ENCODE results near the gene MEGF9.

The MEGF9 gene

DNA sequence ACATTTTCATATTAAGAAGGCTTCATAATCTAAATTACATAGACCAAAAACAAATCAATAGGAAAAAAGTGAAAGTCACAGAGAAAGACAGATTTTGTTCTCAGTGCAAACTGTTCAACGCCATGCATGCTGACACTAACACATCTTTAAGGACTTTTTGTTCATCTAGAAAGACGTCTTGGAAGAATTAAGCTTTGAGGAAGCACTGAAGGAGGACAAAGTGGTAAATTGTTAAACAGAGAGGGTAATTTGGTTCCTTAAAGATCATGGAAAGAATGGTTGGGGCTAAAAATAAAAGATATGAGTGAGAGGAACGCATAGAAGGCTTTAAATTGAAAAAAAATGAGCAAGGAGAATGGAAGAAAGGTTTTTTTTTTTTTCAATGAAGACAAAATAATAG is 9.1 kb downstream of the MEGF9 start:
- Histone ChIP-seq H3K9ac (ENCODE audit: low read length in 2 of 2) (no peak overlapping the region), H3K27me3 (ENCODE audit: control insufficient read depth in 1 of 2, insufficient read depth in 2 of 2, low read length in 2 of 2) (no peaks in the 10 kb centered on the region)

GRCh38 chr9:120702075-120702474 is 12.2 kb downstream of the MEGF9 start:
- no peaks in the 10 kb centered on the region for H3K4me1 ChIP-seq (ENCODE audit: control insufficient read depth, insufficient read depth, low read length)
- no peak overlapping the region for H3K9ac ChIP-seq (ENCODE audit: low read length in 2 of 2)
- H3K27ac ChIP-seq (ENCODE audit: low read length): no peak overlapping the region
- no peaks in the 10 kb centered on the region for H3K36me3 ChIP-seq (ENCODE audit: control insufficient read depth in 2 of 2, insufficient read depth in 2 of 2, low read length in 2 of 2)
- H3K9me3 ChIP-seq (ENCODE audit: control insufficient read depth in 2 of 2, low read length in 2 of 2): no peaks in the 10 kb centered on the region
- no peaks in the 10 kb centered on the region for H3K27me3 ChIP-seq (ENCODE audit: control insufficient read depth in 1 of 2, insufficient read depth in 2 of 2, low read length in 2 of 2)
- no peak overlapping the region for H3K4me3 ChIP-seq (ENCODE audit: low read length in 2 of 2)

More for the DNA sequence above, 9.1 kb downstream of the MEGF9 start:
- Histone ChIP-seq H3K4me3 (ENCODE audit: low read length in 2 of 2) (no peak overlapping the region), H3K27ac (ENCODE audit: low read length) (no peak overlapping the region), H3K4me1 (ENCODE audit: control insufficient read depth, insufficient read depth, low read length) (peaks cover 4% of the 10 kb centered on the region), H3K9me3 (ENCODE audit: control insufficient read depth in 2 of 2, low read length in 2 of 2) (no peaks in the 10 kb centered on the region), H3K36me3 (ENCODE audit: control insufficient read depth in 2 of 2, insufficient read depth in 2 of 2, low read length in 2 of 2) (no peaks in the 10 kb centered on the region)

DNA sequence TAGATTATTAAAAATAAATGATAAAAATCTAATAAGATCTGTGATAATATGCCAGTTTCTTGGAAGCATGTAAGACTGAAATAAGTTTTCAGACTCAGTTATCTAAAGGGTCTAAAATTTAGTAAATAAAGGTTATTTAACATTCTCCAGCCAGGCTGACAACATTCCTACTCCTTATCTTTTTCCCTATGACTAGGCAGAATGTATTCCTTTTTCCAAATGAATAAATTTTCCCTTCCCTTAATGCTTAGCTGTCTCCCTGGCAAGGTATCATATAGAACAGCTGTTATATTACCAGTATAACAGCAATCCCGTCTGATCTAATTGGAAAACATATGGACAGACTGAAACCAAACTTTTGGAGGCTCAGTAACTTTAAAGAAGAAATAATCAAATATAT is 13.0 kb downstream of the MEGF9 start:
- Histone ChIP-seq H3K9ac (ENCODE audit: low read length in 2 of 2) (no peak overlapping the region), H3K27ac (ENCODE audit: low read length) (no peak overlapping the region), H3K4me1 (ENCODE audit: control insufficient read depth, insufficient read depth, low read length) (no peaks in the 10 kb centered on the region), H3K9me3 (ENCODE audit: control insufficient read depth in 2 of 2, low read length in 2 of 2) (no peaks in the 10 kb centered on the region), H3K27me3 (ENCODE audit: control insufficient read depth in 1 of 2, insufficient read depth in 2 of 2, low read length in 2 of 2) (no peaks in the 10 kb centered on the region), H3K36me3 (ENCODE audit: control insufficient read depth in 2 of 2, insufficient read depth in 2 of 2, low read length in 2 of 2) (no peaks in the 10 kb centered on the region), H3K4me3 (ENCODE audit: low read length in 2 of 2) (no peak overlapping the region)

GRCh38 chr9:120698766-120699165 is 15.5 kb downstream of the MEGF9 start:
- H3K4me3 ChIP-seq (ENCODE audit: low read length in 2 of 2): no peak overlapping the region
- H3K27ac ChIP-seq (ENCODE audit: low read length): no peak overlapping the region
- no peaks in the 10 kb centered on the region for H3K4me1 ChIP-seq (ENCODE audit: control insufficient read depth, insufficient read depth, low read length)
- no peaks in the 10 kb centered on the region for H3K36me3 ChIP-seq (ENCODE audit: control insufficient read depth in 2 of 2, insufficient read depth in 2 of 2, low read length in 2 of 2)
- no peaks in the 10 kb centered on the region for H3K27me3 ChIP-seq (ENCODE audit: control insufficient read depth in 1 of 2, insufficient read depth in 2 of 2, low read length in 2 of 2)
- no peaks in the 10 kb centered on the region for H3K9me3 ChIP-seq (ENCODE audit: control insufficient read depth in 2 of 2, low read length in 2 of 2)
- H3K9ac ChIP-seq (ENCODE audit: low read length in 2 of 2): no peak overlapping the region

GRCh38 chr9:120697448-120697847 is 16.8 kb downstream of the MEGF9 start:
- Histone ChIP-seq H3K9me3 (ENCODE audit: control insufficient read depth in 2 of 2, low read length in 2 of 2) (no peaks in the 10 kb centered on the region), H3K36me3 (ENCODE audit: control insufficient read depth in 2 of 2, insufficient read depth in 2 of 2, low read length in 2 of 2) (no peaks in the 10 kb centered on the region), H3K4me1 (ENCODE audit: control insufficient read depth, insufficient read depth, low read length) (no peaks in the 10 kb centered on the region), H3K27me3 (ENCODE audit: control insufficient read depth in 1 of 2, insufficient read depth in 2 of 2, low read length in 2 of 2) (no peaks in the 10 kb centered on the region), H3K4me3 (ENCODE audit: low read length in 2 of 2) (no peak overlapping the region), H3K27ac (ENCODE audit: low read length) (no peak overlapping the region), H3K9ac (ENCODE audit: low read length in 2 of 2) (no peak overlapping the region)

DNA sequence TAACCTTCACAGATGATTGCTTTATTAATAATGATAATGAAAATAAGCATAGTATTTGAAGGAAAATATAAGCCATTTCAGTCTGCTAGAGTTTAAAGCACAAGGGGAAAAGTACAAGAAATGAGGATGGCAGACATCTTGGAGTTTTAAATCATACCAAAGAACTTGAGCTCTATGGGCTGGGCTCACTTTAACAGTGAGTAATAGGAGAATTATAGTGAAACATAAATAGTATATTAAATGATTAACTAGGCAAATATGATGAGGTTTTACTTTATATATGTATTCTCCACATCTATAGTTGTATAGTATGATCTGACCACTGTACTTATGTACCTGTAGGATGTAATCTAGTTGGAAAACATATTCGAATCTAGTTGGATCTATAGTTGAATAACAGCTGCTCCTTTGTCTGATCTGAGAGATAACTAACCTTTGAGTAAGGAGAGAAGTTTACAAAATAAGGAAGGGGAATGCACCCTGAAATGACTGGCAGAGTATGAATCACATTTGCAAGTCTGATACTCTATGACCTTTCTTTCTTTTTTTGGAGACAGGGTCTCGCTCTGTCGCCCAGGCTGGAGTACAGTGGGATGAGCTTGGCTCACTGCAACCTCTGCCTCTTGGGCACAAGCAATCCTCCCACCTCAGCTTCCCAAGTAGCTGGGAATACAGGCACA is 17.6 kb downstream of the MEGF9 start:
- Histone ChIP-seq H3K27me3 (ENCODE audit: control insufficient read depth in 1 of 2, insufficient read depth in 2 of 2, low read length in 2 of 2) (no peaks in the 10 kb centered on the region), H3K36me3 (ENCODE audit: control insufficient read depth in 2 of 2, insufficient read depth in 2 of 2, low read length in 2 of 2) (no peaks in the 10 kb centered on the region), H3K9ac (ENCODE audit: low read length in 2 of 2) (no peak overlapping the region), H3K9me3 (ENCODE audit: control insufficient read depth in 2 of 2, low read length in 2 of 2) (no peaks in the 10 kb centered on the region), H3K4me1 (ENCODE audit: control insufficient read depth, insufficient read depth, low read length) (no peaks in the 10 kb centered on the region), H3K27ac (ENCODE audit: low read length) (no peak overlapping the region), H3K4me3 (ENCODE audit: low read length in 2 of 2) (no peak overlapping the region)

DNA sequence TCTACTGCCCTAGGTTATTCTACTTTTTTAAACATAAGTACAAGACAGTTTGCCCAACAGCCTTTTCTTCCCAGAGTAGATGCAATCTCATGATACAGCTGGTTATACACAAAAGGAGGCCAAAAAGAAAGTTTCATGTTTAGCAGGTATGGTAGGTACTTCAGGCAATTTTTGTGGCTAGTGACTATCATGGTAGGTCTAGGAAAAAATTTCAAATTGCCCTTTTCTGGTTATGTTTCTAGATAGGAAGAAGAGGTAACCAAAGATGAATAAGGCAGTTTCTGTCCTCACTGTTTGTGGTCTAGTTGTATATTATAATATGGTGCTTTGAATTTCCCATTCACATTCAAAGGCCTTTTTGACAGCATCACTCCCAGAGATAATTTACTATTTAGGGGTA is 19.7 kb downstream of the MEGF9 start:
- Histone ChIP-seq H3K9me3 (ENCODE audit: control insufficient read depth in 2 of 2, low read length in 2 of 2) (no peaks in the 10 kb centered on the region), H3K4me1 (ENCODE audit: control insufficient read depth, insufficient read depth, low read length) (no peaks in the 10 kb centered on the region), H3K27ac (ENCODE audit: low read length) (no peak overlapping the region), H3K27me3 (ENCODE audit: control insufficient read depth in 1 of 2, insufficient read depth in 2 of 2, low read length in 2 of 2) (no peaks in the 10 kb centered on the region), H3K36me3 (ENCODE audit: control insufficient read depth in 2 of 2, insufficient read depth in 2 of 2, low read length in 2 of 2) (no peaks in the 10 kb centered on the region), H3K9ac (ENCODE audit: low read length in 2 of 2) (no peak overlapping the region), H3K4me3 (ENCODE audit: low read length in 2 of 2) (no peak overlapping the region)

DNA sequence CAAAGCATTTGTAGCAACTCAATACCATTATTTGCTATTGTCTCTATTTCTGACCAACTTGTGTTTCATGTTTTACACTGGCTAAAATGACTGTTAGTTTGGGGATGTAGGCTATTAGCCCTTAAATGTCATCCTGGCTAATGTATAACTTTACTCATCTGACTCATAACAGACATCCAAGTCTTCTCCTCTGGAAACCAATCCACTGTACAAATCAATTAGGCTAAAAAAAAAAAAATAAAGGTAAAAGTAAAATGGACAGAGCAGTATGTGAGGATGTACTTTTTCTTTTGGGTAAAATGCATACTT is 20.6 kb downstream of the MEGF9 start:
- Histone ChIP-seq H3K9me3 (ENCODE audit: control insufficient read depth in 2 of 2, low read length in 2 of 2) (no peaks in the 10 kb centered on the region), H3K27ac (ENCODE audit: low read length) (no peak overlapping the region), H3K36me3 (ENCODE audit: control insufficient read depth in 2 of 2, insufficient read depth in 2 of 2, low read length in 2 of 2) (no peaks in the 10 kb centered on the region), H3K9ac (ENCODE audit: low read length in 2 of 2) (no peak overlapping the region), H3K27me3 (ENCODE audit: control insufficient read depth in 1 of 2, insufficient read depth in 2 of 2, low read length in 2 of 2) (no peaks in the 10 kb centered on the region), H3K4me3 (ENCODE audit: low read length in 2 of 2) (no peak overlapping the region), H3K4me1 (ENCODE audit: control insufficient read depth, insufficient read depth, low read length) (no peaks in the 10 kb centered on the region)

- H3K27ac ChIP-seq (ENCODE audit: low read length): no peak overlapping the region
- no peaks in the 10 kb centered on the region for H3K4me1 ChIP-seq (ENCODE audit: control insufficient read depth, insufficient read depth, low read length)
These were observed 21.2 kb downstream of the MEGF9 start for GRCh38 chr9:120692901-120693699.

GRCh38 chr9:120690372-120690771 is 23.9 kb downstream of the MEGF9 start:
- Histone ChIP-seq H3K27me3 (ENCODE audit: control insufficient read depth in 1 of 2, insufficient read depth in 2 of 2, low read length in 2 of 2) (no peaks in the 10 kb centered on the region), H3K9me3 (ENCODE audit: control insufficient read depth in 2 of 2, low read length in 2 of 2) (no peaks in the 10 kb centered on the region), H3K36me3 (ENCODE audit: control insufficient read depth in 2 of 2, insufficient read depth in 2 of 2, low read length in 2 of 2) (no peaks in the 10 kb centered on the region), H3K9ac (ENCODE audit: low read length in 2 of 2) (no peak overlapping the region), H3K4me1 (ENCODE audit: control insufficient read depth, insufficient read depth, low read length) (no peaks in the 10 kb centered on the region), H3K4me3 (ENCODE audit: low read length in 2 of 2) (no peak overlapping the region), H3K27ac (ENCODE audit: low read length) (no peak overlapping the region)

More at GRCh38 chr9:120692901-120693699, 21.2 kb downstream of the MEGF9 start:
- Histone ChIP-seq H3K4me3 (ENCODE audit: low read length in 2 of 2) (no peak overlapping the region), H3K36me3 (ENCODE audit: control insufficient read depth in 2 of 2, insufficient read depth in 2 of 2, low read length in 2 of 2) (no peaks in the 10 kb centered on the region), H3K27me3 (ENCODE audit: control insufficient read depth in 1 of 2, insufficient read depth in 2 of 2, low read length in 2 of 2) (no peaks in the 10 kb centered on the region), H3K9me3 (ENCODE audit: control insufficient read depth in 2 of 2, low read length in 2 of 2) (no peaks in the 10 kb centered on the region), H3K9ac (ENCODE audit: low read length in 2 of 2) (no peak overlapping the region)

- Histone ChIP-seq H3K9me3 (ENCODE audit: control insufficient read depth in 2 of 2, low read length in 2 of 2) (no peaks in the 10 kb centered on the region), H3K9ac (ENCODE audit: low read length in 2 of 2) (no peak overlapping the region), H3K36me3 (ENCODE audit: control insufficient read depth in 2 of 2, insufficient read depth in 2 of 2, low read length in 2 of 2) (no peaks in the 10 kb centered on the region), H3K4me3 (ENCODE audit: low read length in 2 of 2) (no peak overlapping the region), H3K27me3 (ENCODE audit: control insufficient read depth in 1 of 2, insufficient read depth in 2 of 2, low read length in 2 of 2) (no peaks in the 10 kb centered on the region), H3K4me1 (ENCODE audit: control insufficient read depth, insufficient read depth, low read length) (no peaks in the 10 kb centered on the region), H3K27ac (ENCODE audit: low read length) (no peak overlapping the region)
These were observed 24.4 kb downstream of the MEGF9 start for GRCh38 chr9:120689860-120690259.

All from stomach smooth muscle (tissue), 2 donors.